Stimulated activated CD4-positive, alpha-beta T cell treated with anti-CD3 and anti-CD28 coated beads, TNF-alpha, amount 100 ng/mL, for 1 hour (primary cell): ENCODE data around the gene ZNF506.
"Not testable (repeated sequence)": the region's sequence is repeated elsewhere in the genome, so short reads cannot be mapped to it uniquely, and the experiment has no call there.

Source experiments
- DNase-seq, 3 donors: peaks; one replicate each; pipeline ENCODE4 v3.0.0-alpha.2; 2020; ENCODE audit warnings: low read depth in 3 of 3, low spot score in 1 of 3

The ZNF506 gene

GRCh38 chr19:19781791-19782190 lies 39.8 kb downstream of the ZNF506 start:
- DNase-seq: not testable (repeated sequence)

- no peak for DNase-seq
Measured at GRCh38 chr19:19778666-19779065, 42.9 kb downstream of the ZNF506 start.

GRCh38 chr19:19777692-19778091 lies 43.9 kb downstream of the ZNF506 start:
- no peak for DNase-seq

- DNase-seq: peak; percentile 67 to 80 (median 73)
Measured at GRCh38 chr19:19776206-19777008, 45.1 kb downstream of the ZNF506 start.

GRCh38 chr19:19775891-19776205 lies 45.7 kb downstream of the ZNF506 start:
- DNase-seq: no peak

GRCh38 chr19:19774354-19775033 lies 47.1 kb downstream of the ZNF506 start:
- DNase-seq: no peak

GRCh38 chr19:19771963-19772362 lies 49.6 kb downstream of the ZNF506 start:
- not testable (repeated sequence) for DNase-seq

GRCh38 chr19:19769971-19770370 lies 51.6 kb downstream of the ZNF506 start:
- DNase-seq: not testable (repeated sequence)

GRCh38 chr19:19758164-19758563 lies 63.4 kb downstream of the ZNF506 start:
- DNase-seq: no peak

- no peak for DNase-seq
Measured at GRCh38 chr19:19752760-19753403, 68.7 kb downstream of the ZNF506 start.

GRCh38 chr19:19751846-19752245 lies 69.7 kb downstream of the ZNF506 start:
- no peak for DNase-seq

GRCh38 chr19:19750842-19751790 lies 70.4 kb downstream of the ZNF506 start:
- no peak for DNase-seq

GRCh38 chr19:19749908-19750841 lies 71.4 kb downstream of the ZNF506 start:
- DNase-seq: no peak

GRCh38 chr19:19749117-19749907 lies 72.2 kb downstream of the ZNF506 start:
- DNase-seq: no peak

- DNase-seq: no peak
Measured at GRCh38 chr19:19748249-19748938, 73.2 kb downstream of the ZNF506 start.

- DNase-seq: no peak
Measured at GRCh38 chr19:19747357-19748220, 74.0 kb downstream of the ZNF506 start.
